C4-2B (cell line): Measurements from ENCODE around the gene NAA40.

ENCODE experiments used
- CTCF ChIP-seq: fragments of 450-650 bp; conservative IDR thresholded peaks from 2 replicates; pipeline ENCODE4 v1.5.1; 2017; ENCODE audit warnings: mild to moderate bottlenecking
- ZFX ChIP-seq: fragments of 450-650 bp; IDR thresholded peaks from 2 replicates; pipeline ENCODE4 v1.6.1; 2017

GRCh38 chr11:63897459-63898146 lies 41.2 kb upstream of the NAA40 start:
- TF ChIP-seq CTCF: no peak
- TF ChIP-seq ZFX: no peak
